ENCODE data around the gene TRPM3. TPM values are rescaled to one million over a fixed set of nuclear protein-coding genes. Genes with fewer than 3 reads are reported as not detected.

The TRPM3 gene
- polyA plus RNA-seq, 3 donors, result not detected

DNA sequence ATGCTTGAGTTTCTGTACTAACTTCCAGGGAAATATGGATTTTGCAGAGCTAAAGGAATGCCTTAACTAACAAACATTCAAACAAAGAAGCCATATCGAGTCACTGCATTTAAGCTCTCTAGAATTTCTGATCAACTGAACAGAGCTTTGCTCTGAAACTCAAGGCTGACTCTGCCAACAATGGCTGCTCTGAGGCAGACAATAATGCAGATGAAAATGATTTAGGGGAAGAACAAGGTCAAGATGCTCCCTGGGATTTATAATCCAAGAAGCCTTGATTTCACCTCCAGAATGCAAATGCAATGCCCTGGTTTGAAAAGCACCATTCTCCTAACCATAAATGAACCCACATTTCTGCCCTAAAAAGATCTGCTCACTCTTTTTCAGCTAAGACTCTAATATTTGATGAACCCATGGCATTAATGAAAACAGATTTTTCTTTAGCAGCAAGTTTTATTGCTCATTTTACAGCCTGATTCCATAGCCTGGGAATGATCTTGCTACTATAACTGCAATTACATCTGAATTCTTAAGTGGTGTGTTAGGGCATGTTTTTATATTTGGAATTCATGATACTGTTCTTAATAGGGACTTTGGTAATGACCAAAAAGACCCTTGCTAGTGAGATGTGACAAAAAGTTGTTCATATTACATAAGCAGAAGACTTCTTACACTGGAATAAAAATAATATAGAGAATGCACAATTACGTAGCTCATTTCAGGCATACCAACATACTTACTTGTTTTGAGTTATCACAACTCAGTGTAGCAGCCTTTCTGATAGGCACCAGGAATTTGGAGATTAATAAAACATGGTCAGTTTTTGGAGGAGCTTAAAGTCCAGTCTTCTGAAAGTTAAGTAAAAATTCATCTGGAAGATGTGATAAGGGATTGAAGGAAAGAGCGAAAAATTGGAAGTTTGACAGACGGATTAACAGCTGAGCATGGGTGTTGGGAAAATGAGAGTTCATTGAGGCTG is 169.4 kb downstream of the TRPM3 start:
- no peaks in the 10 kb centered on the region for H3K79me2 ChIP-seq (ENCODE audit: insufficient read depth, low read length)
- no peaks in the 10 kb centered on the region for H3K27me3 ChIP-seq (ENCODE audit: control insufficient read depth in 2 of 2, insufficient read depth in 2 of 2, low read length in 2 of 2)
- no peaks in the 10 kb centered on the region for H3K36me3 ChIP-seq (replicated peaks in 1 of 2; ENCODE audit: control insufficient read depth in 1 of 2, insufficient read depth in 2 of 2, low read length in 2 of 2)
- H3K27ac ChIP-seq (ENCODE audit: low read depth in 1 of 2, low read length in 2 of 2), result no peak overlapping the region
- no peak overlapping the region for H3K4me2 ChIP-seq (replicated peaks; ENCODE audit: extremely low read depth, low read length, poor library complexity, severe bottlenecking)
- no peak for TF ChIP-seq CTCF (IDR thresholded peaks at IDR 0.05)
- no peak overlapping the region for H2AFZ ChIP-seq (ENCODE audit: insufficient read depth, low read depth, low read length, poor library complexity, severe bottlenecking)
- no peak overlapping the region for H3K4me3 ChIP-seq (replicated peaks in 1 of 3; ENCODE audit: low read depth in 2 of 3, low read length in 3 of 3)
- H3K4me1 Mint-ChIP-seq, result no peaks in the 10 kb centered on the region
- no peak overlapping the region for H3K4me3 Mint-ChIP-seq
- H4K20me1 ChIP-seq (ENCODE audit: insufficient read depth, low read length), result no peaks in the 10 kb centered on the region
- intact Hi-C loops (cut with micrococcal nuclease), result no loop called here
- peaks cover 0 to 3% (median 1%) of the 10 kb centered on the region in 3 donors for H3K27me3 Mint-ChIP-seq (ENCODE audit: low read depth in 3 of 3)
- H3K36me3 Mint-ChIP-seq, result no peaks in the 10 kb centered on the region
- WGBS (ENCODE audit: insufficient coverage), result 93% methylated on average over 2 of the region's 4 CpGs
- H3K9me3 ChIP-seq (replicated peaks in 1 of 2; ENCODE audit: control insufficient read depth in 1 of 2, insufficient read depth in 1 of 2, low read length in 2 of 2), result no peaks in the 10 kb centered on the region
- no peaks in the 10 kb centered on the region for H3K4me1 ChIP-seq (ENCODE audit: control insufficient read depth in 1 of 2, insufficient read depth in 2 of 2, low read length in 2 of 2)
- no peak for DNase-seq
- no peaks in the 10 kb centered on the region for H3K9me3 Mint-ChIP-seq
- H3K9ac ChIP-seq (ENCODE audit: insufficient read depth, low read length, poor library complexity, severe bottlenecking), result no peak overlapping the region
- no peak overlapping the region for H3K27ac Mint-ChIP-seq

DNA sequence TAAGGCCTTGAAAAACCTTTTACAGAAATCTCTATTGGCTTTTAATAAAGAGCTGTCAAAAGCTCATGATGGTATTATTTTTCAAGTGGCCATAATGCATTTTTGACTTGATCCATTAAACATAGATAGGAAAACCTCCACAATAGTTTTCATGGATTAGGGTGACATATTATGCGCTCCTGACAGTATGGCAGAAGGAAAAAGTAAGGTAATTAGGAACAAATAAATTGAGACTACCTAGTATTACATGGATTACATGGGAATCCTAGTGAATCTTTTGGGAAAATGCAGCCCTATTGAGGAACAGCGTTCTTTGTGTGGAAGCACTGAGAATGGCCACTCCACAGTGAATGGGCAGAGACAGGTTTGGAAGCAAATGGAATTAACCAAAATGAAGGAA is 171.2 kb downstream of the TRPM3 start:
- no peak overlapping the region for H3K4me3 ChIP-seq (replicated peaks in 1 of 3; ENCODE audit: low read depth in 2 of 3, low read length in 3 of 3)
- no peak overlapping the region for H2AFZ ChIP-seq (ENCODE audit: insufficient read depth, low read depth, low read length, poor library complexity, severe bottlenecking)
- no peaks in the 10 kb centered on the region for H3K9me3 ChIP-seq (replicated peaks in 1 of 2; ENCODE audit: control insufficient read depth in 1 of 2, insufficient read depth in 1 of 2, low read length in 2 of 2)
- Mint-ChIP-seq H3K9me3 (no peaks in the 10 kb centered on the region), H3K4me3 (no peak overlapping the region), H3K27me3 (ENCODE audit: low read depth in 3 of 3) (peaks cover 0 to 5% (median 1%) of the 10 kb centered on the region in 3 donors), H3K4me1 (no peaks in the 10 kb centered on the region), H3K27ac (no peak overlapping the region), H3K36me3 (no peaks in the 10 kb centered on the region)
- H3K4me2 ChIP-seq (replicated peaks; ENCODE audit: extremely low read depth, low read length, poor library complexity, severe bottlenecking), result no peak overlapping the region
- no peak overlapping the region for H3K27ac ChIP-seq (ENCODE audit: low read depth in 1 of 2, low read length in 2 of 2)
- H3K9ac ChIP-seq (ENCODE audit: insufficient read depth, low read length, poor library complexity, severe bottlenecking), result no peak overlapping the region
- no peaks in the 10 kb centered on the region for H4K20me1 ChIP-seq (ENCODE audit: insufficient read depth, low read length)
- TF ChIP-seq CTCF (IDR thresholded peaks at IDR 0.05), result no peak
- intact Hi-C loops (cut with micrococcal nuclease), result no loop called here
- no peaks in the 10 kb centered on the region for H3K36me3 ChIP-seq (replicated peaks in 1 of 2; ENCODE audit: control insufficient read depth in 1 of 2, insufficient read depth in 2 of 2, low read length in 2 of 2)
- DNase-seq, result no peak
- no peaks in the 10 kb centered on the region for H3K27me3 ChIP-seq (ENCODE audit: control insufficient read depth in 2 of 2, insufficient read depth in 2 of 2, low read length in 2 of 2)
- no CpG with 5 or more reads among the region's 2 CpGs for WGBS (ENCODE audit: insufficient coverage)
- no peaks in the 10 kb centered on the region for H3K79me2 ChIP-seq (ENCODE audit: insufficient read depth, low read length)
- H3K4me1 ChIP-seq (ENCODE audit: control insufficient read depth in 1 of 2, insufficient read depth in 2 of 2, low read length in 2 of 2), result no peaks in the 10 kb centered on the region

Measured in CD14-positive monocyte (primary cell).